SK-N-SH (cell line): ENCODE data around the gene ADIPOR2.

Experiments used
- CTCF ChIP-seq: fragments of 200-600 bp; sonication (generic); IDR thresholded peaks from 2 replicates; pipeline ENCODE4 v1.6.1; 2017; ENCODE audit warnings: antibody characterized with exemption, mild to moderate bottlenecking, moderate library complexity
- EP300 ChIP-seq, 2 experiments: IDR thresholded peaks; 2 replicates each; pipeline versions ENCODE4 v1.4.0 to v1.6.1; 2012; ENCODE audit warnings: borderline replicate concordance in 1 of 2, low read depth in 1 of 2, low read length in 1 of 2
- RFX5 ChIP-seq: IDR thresholded peaks from 2 replicates; pipeline ENCODE4 v1.6.1; 2012; ENCODE audit warnings: mild to moderate bottlenecking, improper control_type of control experiment, low read length
- YY1 ChIP-seq: IDR thresholded peaks from 2 replicates; pipeline ENCODE4 v1.4.0; 2012; ENCODE audit warnings: low read depth, mild to moderate bottlenecking

GRCh38 chr12:1829306-1829900 is 138.5 kb downstream of the ADIPOR2 start:
- TF ChIP-seq EP300 (IDR thresholded peaks at IDR 0.05; ENCODE audit: borderline replicate concordance in 1 of 2, low read depth in 1 of 2, low read length in 1 of 2): no peak
- TF ChIP-seq CTCF: no peak
- no peak for TF ChIP-seq RFX5
- TF ChIP-seq YY1: no peak
